AG04449 (cell line): Measurements from ENCODE around the gene VEZT.
"Not testable (repeated sequence)": the region's sequence is repeated elsewhere in the genome, so short reads cannot be mapped to it uniquely, and the experiment has no call there.

ENCODE experiments used
- CTCF ChIA-PET: fragments of 350-600 bp; formaldehyde crosslinking; extraction: SDS; loops from one replicate; lab custom pipeline; 2021; ENCODE audit warnings: antibody characterized with exemption; lab: Yijun Ruan, JAX
- POLR2A ChIA-PET: fragments of 400-600, 350-600 bp; formaldehyde crosslinking; extraction: SDS; loops from one replicate; lab custom pipeline; 2020; ENCODE audit warnings: antibody characterized with exemption, inconsistent platforms; lab: Yijun Ruan, JAX
- DNase-seq: peaks from one replicate; pipeline ENCODE4 v3.0.0-alpha.2; 2010; ENCODE audit warnings: low read depth, low spot score
- H3K4me3 ChIP-seq: 2 replicates; pipeline ENCODE4 v1.5.1; 2011; ENCODE audit warnings: low read depth, mild to moderate bottlenecking, control low read depth, low read length
- CTCF ChIP-seq: IDR thresholded peaks from one replicate; pipeline ENCODE4 v1.5.1; 2011; ENCODE audit warnings: mild to moderate bottlenecking, moderate library complexity, low read length, control low read depth, inconsistent platforms; ENCODE audit not compliant: insufficient read depth; ENCODE audit errors: missing control alignments

VEZT gene

DNA sequence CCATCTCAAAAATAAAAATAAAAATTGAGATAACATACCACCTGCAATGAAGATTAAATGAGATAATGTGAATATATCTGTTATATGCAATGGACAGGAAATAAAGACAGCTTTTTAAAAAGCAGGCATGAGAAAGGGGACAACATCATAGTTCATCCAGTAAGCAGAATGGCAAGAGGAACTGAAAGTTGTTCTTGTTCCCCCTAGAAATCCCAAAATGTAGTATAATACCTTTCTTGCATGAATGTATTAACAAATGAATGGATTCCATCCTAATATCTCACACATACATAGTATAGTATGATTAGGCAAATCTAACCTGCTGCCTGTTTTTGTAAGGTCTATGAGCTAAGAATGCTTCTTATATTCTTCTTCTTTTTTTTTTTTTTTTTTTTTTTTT, 31.8 kb upstream of the VEZT start:
- TF ChIP-seq CTCF: no peak
- no peak overlapping the region for H3K4me3 ChIP-seq
- CTCF ChIA-PET: interaction anchor here (1.6 kb wide), 1 partner anchor 12 kb away, joined by 4 read pairs; no protein-coding TSS in a partner anchor
- POLR2A ChIA-PET: no interaction called here
- DNase-seq: no peak

DNA sequence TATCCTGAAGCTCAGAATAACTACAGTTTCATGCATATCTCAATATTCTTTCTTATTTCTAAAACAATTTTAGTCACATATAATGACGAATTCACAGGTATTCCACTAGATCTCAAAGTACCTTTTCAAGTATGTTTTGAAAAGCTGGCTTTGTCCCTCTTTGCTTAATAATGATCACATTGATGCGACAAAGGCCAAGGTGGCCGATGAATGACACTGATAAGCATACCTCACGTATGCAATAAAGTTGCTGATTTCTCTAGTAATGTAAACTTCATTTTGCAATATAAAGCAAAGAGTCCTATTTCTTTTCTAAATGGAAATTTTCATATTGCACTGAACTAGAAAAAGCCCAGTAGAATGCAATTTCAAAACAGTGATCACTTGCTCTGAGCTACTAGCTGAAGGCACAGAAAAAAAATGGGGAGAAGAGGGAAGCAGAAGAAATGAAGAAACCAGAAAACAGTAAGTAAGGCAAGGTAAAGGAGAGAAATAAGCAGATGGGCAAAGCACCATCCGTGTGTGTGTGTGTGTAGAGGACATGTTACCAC, 29.7 kb upstream of the VEZT start:
- no peak overlapping the region for H3K4me3 ChIP-seq
- ChIA-PET POLR2A (no interaction called here), CTCF (interaction anchor here (1.5 kb wide), 1 partner anchor 71 kb away, joined by 5 read pairs; no protein-coding TSS in a partner anchor)
- TF ChIP-seq CTCF: no peak
- no peak for DNase-seq

DNA sequence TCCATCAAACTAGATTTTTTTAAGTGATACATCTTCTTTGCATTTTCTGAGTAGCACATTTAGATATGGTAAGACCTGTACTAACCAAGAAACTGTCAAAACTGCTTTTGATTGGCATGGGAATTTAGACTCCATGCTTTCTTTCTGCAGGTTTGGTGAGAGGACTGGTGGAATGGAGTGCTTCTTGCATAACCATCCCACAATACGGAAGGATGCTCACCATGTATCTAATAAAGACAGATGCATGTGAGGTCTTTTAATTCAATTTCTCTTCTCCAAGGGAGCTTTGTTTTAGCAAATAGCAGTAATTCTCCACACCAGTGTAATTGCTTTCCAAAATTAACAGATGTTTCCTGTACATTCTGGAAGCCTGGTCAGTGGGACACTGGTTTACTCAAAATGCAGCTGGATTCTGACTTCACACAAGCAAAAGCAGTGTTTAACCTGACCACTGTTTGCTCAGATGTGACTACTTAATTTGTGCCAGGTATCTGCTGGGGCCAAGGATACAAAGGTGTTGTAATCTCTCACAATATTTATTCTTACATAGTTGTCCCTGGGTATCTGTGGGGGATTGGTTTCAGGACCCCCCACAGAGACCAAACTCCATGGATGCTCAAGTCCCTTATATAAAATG, 26.4 kb upstream of the VEZT start:
- CTCF ChIA-PET: no interaction called here
- H3K4me3 ChIP-seq: no peak overlapping the region
- DNase-seq: no peak
- POLR2A ChIA-PET: interaction anchor here (0.6 kb wide), 1 partner anchor 208 kb away, joined by 3 read pairs; no protein-coding TSS in a partner anchor
- no peak for TF ChIP-seq CTCF

GRCh38 chr12:95192271-95192670, 25.3 kb upstream of the VEZT start:
- ChIA-PET CTCF (no interaction called here), POLR2A (no interaction called here)
- H3K4me3 ChIP-seq: no peak overlapping the region
- TF ChIP-seq CTCF: no peak
- DNase-seq: no peak

DNA sequence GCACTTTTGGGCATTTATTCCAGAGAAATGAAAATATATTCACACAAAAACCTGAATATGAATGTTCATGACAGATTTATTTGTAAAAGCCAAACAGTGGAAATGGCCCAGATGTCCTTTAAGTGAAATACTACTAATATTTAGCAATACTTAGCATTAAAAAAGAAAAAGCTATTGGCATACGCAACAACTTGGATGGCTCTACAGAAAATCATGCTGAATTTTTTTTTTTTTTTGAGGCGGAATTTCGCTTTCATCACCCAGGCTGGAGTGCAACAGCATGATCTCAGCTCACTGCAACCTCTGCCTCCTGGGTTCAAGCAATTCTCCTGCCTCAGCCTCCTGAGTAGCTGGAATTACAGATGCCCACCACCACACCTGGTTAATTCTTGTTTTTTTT, 24.5 kb upstream of the VEZT start:
- TF ChIP-seq CTCF: no peak
- DNase-seq: no peak
- H3K4me3 ChIP-seq: no peak overlapping the region
- ChIA-PET CTCF (interaction anchor here (1.3 kb wide), 1 partner anchor 24 kb away, joined by 3 read pairs; the partner anchor contains the start of genes FGD6 and VEZT), POLR2A (no interaction called here)

DNA sequence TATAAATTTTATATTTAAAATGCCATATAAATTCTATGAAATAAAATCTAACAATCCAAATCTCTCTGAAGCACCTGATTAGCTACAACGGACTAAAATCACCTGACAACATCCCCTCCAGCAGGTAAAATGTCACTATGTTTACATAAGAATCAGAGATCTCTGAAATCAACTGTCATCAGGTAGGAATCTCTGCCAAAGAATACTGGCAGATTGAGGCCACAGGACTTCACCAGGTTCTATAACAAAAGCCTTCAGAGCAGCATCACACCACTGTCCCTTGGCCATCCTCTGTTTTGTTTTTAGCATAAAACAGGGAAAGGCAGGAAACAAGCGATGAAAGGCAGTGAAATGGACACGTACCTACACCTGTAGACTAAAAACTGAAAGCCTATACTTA, 22.5 kb upstream of the VEZT start:
- no peak for TF ChIP-seq CTCF
- H3K4me3 ChIP-seq: no peak overlapping the region
- CTCF ChIA-PET: no interaction called here
- POLR2A ChIA-PET: no interaction called here
- no peak for DNase-seq

- DNase-seq, H3K4me3 ChIP-seq, POLR2A ChIA-PET: not testable (repeated sequence)
- CTCF ChIA-PET: interaction anchor here (1.1 to 1.2 kb wide), 2 partner anchors 10 to 20 kb away, joined by 3 to 4 read pairs; partner anchors contain the start of genes FGD6 and VEZT
Observed at GRCh38 chr12:95196875-95197569, 20.6 kb upstream of the VEZT start.
